Measurements from ENCODE around the gene ZNF765. TPM values are rescaled to one million over a fixed set of nuclear protein-coding genes. Genes with fewer than 3 reads are reported as not detected.
"Not testable (repeated sequence)": the region's sequence is repeated elsewhere in the genome, so short reads cannot be mapped to it uniquely, and the experiment has no call there.

ZNF765 gene
- total RNA-seq, 4 donors from 2014 or later, result 6.0 to 19.7 (median 7.7) TPM

DNA sequence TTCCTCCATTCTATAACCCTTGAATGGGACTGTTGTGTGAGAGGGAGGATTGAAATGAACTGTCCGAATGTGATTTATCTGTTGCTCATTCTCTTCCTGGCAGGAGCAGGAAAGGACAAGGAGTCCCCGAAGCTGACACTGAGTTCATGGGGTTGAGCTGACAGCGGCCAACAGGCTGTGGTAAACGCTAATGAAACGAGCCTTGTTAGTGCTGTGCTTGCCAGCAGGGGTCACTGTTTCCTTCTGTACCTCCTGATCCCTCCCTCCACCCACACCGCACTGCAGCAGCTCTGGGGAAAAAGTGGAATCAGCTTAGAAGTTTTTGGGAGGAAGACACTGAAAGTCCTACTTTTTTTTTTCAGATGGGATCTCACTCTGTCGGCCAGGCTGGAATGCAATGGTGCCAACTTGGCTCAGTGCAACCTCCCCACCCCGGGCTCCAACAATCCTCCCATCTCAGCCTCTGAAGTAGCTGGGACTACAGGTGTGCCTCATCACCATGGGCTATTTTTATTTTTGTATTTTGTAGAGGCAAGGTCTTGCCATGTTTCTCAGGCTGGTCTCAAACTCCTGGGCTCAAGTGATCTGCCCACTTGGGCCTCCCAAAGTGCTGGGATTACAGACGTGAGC lies 30.1 kb downstream of the ZNF765 start:
- peak; percentile 72 to 86 for DNase-seq (ENCODE audit: low spot score in 2 of 2)

DNA sequence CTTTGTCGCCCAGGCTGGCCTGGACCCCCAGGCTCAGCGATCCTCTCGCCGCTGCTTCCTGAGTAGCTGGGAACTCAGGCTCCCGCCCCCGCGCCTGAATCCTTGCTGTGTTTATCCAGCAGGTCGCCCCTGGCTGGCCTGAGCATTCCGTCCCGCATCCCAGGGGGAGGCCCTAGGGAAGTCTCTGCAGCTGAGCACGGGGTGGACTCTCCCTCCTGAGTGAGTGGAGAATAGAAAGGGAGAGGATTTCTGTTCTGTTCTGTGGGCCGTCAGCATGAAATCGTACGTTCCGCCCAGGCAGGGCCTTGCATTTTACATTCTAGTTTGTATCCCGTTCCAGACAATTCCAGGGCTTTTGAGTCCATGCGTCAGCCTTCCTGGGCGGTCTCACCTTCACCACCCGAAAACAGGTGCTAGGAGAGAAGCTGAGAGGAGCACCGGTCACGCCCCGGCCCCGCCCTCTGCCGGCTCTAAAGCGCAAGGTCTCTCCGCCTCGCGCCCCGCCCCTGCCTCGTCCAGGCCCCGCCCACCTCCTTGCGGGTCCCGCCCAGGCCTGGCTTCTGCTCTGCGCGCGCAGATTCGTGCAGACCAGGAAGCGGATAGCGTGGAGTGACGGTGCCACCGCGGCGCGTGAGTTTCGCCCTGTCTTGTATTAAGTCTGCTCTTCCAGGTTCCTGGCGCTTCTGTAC lies 36.6 kb downstream of the ZNF765 start, which contains the start of gene ZNF761:
Gene ZNF761 (plus strand): TSS at position 586 of the 689 bp plus-strand sequence. CDS start 15,285 bp downstream, outside the sequence.
- peak within 1 kb of the TSS; percentile 83 for H3K27ac ChIP-seq
- no peaks in the 10 kb centered on the region for H3K27me3 ChIP-seq
- DNase-seq (ENCODE audit: low spot score in 2 of 2), result peak; percentile 97 to 98
- no peaks in the 10 kb centered on the region for H3K9me3 ChIP-seq
- peaks cover 8% of the 10 kb centered on the region for H3K4me1 ChIP-seq
- WGBS, result 2% methylated on average over 19 of the region's 46 CpGs
- no peak for TF ChIP-seq POLR2AphosphoS5 (IDR thresholded peaks at IDR 0.05)
- TF ChIP-seq, protein P1, sequence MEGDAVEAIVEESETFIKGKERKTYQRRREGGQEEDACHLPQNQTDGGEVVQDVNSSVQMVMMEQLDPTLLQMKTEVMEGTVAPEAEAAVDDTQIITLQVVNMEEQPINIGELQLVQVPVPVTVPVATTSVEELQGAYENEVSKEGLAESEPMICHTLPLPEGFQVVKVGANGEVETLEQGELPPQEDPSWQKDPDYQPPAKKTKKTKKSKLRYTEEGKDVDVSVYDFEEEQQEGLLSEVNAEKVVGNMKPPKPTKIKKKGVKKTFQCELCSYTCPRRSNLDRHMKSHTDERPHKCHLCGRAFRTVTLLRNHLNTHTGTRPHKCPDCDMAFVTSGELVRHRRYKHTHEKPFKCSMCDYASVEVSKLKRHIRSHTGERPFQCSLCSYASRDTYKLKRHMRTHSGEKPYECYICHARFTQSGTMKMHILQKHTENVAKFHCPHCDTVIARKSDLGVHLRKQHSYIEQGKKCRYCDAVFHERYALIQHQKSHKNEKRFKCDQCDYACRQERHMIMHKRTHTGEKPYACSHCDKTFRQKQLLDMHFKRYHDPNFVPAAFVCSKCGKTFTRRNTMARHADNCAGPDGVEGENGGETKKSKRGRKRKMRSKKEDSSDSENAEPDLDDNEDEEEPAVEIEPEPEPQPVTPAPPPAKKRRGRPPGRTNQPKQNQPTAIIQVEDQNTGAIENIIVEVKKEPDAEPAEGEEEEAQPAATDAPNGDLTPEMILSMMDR (IDR thresholded peaks at IDR 0.05), result peak in 1 of 2 donors; percentile 35
- TF ChIP-seq POLR2A (IDR thresholded peaks at IDR 0.05), result peak in 1 of 2 donors; percentile 65
- H3K36me3 ChIP-seq, result peaks cover 3% of the 10 kb centered on the region
- H3K4me3 ChIP-seq, result peak within 1 kb of the TSS; percentile 76

More for the DNA sequence above, 30.1 kb downstream of the ZNF765 start:
- no peak overlapping the region for H3K27ac ChIP-seq
- H3K4me3 ChIP-seq, result no peak overlapping the region
- no peaks in the 10 kb centered on the region for H3K9me3 ChIP-seq
- peaks cover 3% of the 10 kb centered on the region for H3K4me1 ChIP-seq
- no peaks in the 10 kb centered on the region for H3K36me3 ChIP-seq
- H3K27me3 ChIP-seq, result no peaks in the 10 kb centered on the region
- WGBS, result 30% methylated on average over 9 of the region's 9 CpGs
- TF ChIP-seq POLR2AphosphoS5 (IDR thresholded peaks at IDR 0.05), result no peak
- TF ChIP-seq EP300 (IDR thresholded peaks at IDR 0.05), result no peak
- TF ChIP-seq, protein P1 (IDR thresholded peaks at IDR 0.05), result peak; percentile 38 to 57

DNA sequence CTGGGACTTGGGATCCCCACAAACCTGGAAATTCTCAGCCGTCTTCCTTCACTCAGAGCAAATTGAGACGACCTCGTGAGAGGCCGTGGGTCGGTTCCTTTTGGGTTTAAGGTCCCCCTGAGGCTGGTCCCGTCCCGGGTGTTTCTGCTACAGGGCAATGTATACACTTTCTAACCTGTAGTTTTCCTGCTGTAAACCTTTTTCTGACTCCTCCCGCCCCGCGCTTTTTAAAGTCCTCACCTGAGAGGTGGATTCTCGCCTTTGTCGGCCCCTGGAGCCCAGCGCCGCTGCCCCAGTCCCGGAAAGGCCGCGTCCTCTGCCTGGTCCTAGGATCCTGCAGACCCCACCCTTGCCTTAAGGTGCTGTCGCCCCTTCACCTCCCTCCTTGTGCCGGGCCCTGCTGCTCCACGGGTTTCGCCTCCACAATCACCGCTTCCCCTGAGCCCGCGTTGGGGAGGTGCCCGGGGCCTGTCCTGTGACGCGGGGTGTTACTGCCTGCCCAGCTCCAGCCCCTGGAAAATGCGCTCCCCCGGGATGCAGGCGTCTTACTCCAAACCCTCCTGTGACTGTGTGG lies 37.2 kb downstream of the ZNF765 start:
- peaks cover 6% of the 10 kb centered on the region for H3K36me3 ChIP-seq
- TF ChIP-seq POLR2A (IDR thresholded peaks at IDR 0.05) (peak in 1 of 2 donors; percentile 4), POLR2AphosphoS5 (IDR thresholded peaks at IDR 0.05) (no peak), EP300 (IDR thresholded peaks at IDR 0.05) (no peak)
- TF ChIP-seq, protein P1 (IDR thresholded peaks at IDR 0.05), result no peak
- peaks cover 8% of the 10 kb centered on the region for H3K4me1 ChIP-seq
- peak overlapping the region; percentile 76 for H3K4me3 ChIP-seq
- peak overlapping the region; percentile 83 for H3K27ac ChIP-seq
- DNase-seq (ENCODE audit: low spot score in 2 of 2), result peak; percentile 73 to 79
- H3K27me3 ChIP-seq, result no peaks in the 10 kb centered on the region
- WGBS, result under 1% methylated on average over 30 of the region's 30 CpGs
- H3K9me3 ChIP-seq, result no peaks in the 10 kb centered on the region

DNA sequence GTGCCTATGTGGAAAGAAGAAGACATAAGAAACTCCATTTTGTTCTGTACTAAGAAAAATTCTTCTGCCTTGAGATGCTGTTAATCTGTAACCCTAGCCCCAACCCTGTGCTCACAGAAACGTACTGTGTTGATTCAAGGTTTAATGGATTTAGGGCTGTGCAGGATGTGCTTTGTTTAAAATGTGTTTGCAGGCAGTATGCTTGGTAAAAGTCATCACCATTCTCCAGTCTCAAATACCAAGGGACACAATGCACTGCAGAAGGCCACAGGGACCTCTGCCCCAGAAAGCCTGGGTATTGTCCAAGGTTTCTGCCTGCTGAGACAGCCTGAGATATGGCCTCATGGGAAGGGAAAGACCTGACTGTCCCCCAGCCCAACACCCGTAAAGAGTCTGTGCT lies 48.9 kb downstream of the ZNF765 start:
- H3K4me3 ChIP-seq; H3K27ac ChIP-seq; H3K27me3 ChIP-seq; DNase-seq (ENCODE audit: low spot score in 2 of 2); H3K4me1 ChIP-seq: not testable (repeated sequence)
- H3K9me3 ChIP-seq, result peaks cover 26% of the 10 kb centered on the region
- 97% methylated on average over 2 of the region's 2 CpGs for WGBS
- peaks cover 78% of the 10 kb centered on the region for H3K36me3 ChIP-seq

DNA sequence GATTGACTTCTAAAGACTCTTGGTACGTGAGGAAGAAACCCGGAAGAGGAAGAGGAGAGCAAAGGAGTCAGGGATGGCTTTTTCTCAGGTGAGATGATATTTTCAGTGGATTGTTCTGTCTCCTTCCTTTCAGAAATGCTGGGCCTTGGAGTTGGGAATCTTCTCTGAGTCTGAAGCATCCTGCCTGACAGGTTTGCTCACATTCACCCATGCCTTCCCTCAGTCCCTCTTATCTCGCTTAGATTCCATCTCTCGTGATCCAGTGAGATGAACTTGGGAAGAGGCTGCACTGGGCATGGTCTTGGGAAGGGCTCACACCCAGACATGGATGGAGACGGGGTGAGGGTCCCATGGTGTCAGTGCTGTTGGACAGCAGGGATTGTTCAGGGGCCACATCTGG lies 52.2 kb downstream of the ZNF765 start:
- not testable (repeated sequence) for H3K27ac ChIP-seq; H3K27me3 ChIP-seq; H3K4me3 ChIP-seq; DNase-seq (ENCODE audit: low spot score in 2 of 2); H3K4me1 ChIP-seq
- peaks cover 85% of the 10 kb centered on the region for H3K36me3 ChIP-seq
- WGBS, result 87% methylated on average over 5 of the region's 5 CpGs
- peaks cover 33% of the 10 kb centered on the region for H3K9me3 ChIP-seq

DNA sequence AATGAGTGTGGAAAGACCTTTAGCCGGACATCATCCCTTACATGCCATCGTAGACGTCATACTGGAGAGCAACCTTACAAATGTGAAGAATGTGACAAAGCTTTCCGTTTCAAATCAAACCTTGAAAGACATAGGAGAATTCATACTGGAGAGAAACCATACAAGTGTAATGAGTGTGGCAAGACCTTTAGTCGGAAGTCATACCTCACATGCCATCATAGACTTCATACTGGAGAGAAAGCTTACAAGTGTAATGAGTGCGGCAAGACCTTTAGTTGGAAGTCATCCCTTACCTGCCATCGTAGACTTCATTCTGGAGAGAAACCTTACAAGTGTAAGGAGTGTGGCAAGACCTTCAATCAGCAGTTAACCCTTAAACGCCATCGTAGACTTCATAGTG lies 60.9 kb downstream of the ZNF765 start:
- no peak for TF ChIP-seq POLR2A (IDR thresholded peaks at IDR 0.05)
- no peak for TF ChIP-seq EP300 (IDR thresholded peaks at IDR 0.05)
- TF ChIP-seq, protein P1 (IDR thresholded peaks at IDR 0.05), result no peak
- no peak for TF ChIP-seq POLR2AphosphoS5 (IDR thresholded peaks at IDR 0.05)
- WGBS, result 95% methylated on average over 9 of the region's 9 CpGs

DNA sequence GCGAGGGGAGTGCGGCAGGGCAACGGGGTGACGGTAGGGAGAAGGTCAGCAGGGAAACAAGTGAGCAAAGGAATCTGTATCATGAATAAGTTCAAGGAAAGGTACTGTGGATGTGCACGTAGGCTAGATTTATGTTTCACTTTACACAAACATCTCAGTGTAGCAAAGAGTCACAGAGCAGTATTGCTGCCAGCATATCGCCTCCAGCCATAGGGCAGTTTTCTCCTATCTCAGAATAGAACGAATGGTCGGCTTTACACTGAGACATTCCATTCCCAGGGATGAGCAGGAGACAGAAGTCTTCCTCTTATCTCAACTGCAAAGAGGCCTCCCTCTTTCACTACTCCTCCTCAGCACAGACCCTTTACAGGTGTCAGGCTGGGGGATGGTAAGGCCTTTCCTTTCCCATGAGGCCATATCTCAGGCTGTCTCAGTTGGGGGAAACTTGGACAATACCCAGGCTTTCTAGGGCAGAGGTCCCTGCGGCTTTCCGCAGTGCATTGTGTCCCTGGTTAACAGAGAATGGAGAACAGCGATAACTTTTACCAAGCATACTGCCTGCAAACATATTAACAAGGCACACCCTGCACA lies 65.3 kb downstream of the ZNF765 start:
- not testable (repeated sequence) for H3K36me3 ChIP-seq; H3K27ac ChIP-seq; H3K27me3 ChIP-seq; DNase-seq (ENCODE audit: low spot score in 2 of 2); H3K4me3 ChIP-seq; H3K4me1 ChIP-seq
- 68% methylated on average over 11 of the region's 11 CpGs for WGBS
- peaks cover 32% of the 10 kb centered on the region for H3K9me3 ChIP-seq

More for the DNA sequence above, 60.9 kb downstream of the ZNF765 start:
- H3K9me3 ChIP-seq, result peaks cover 59% of the 10 kb centered on the region
- H3K4me1 ChIP-seq, result no peaks in the 10 kb centered on the region
- H3K36me3 ChIP-seq, result peaks cover 47% of the 10 kb centered on the region
- no peak for DNase-seq (ENCODE audit: low spot score in 2 of 2)
- no peak overlapping the region for H3K4me3 ChIP-seq
- no peak overlapping the region for H3K27ac ChIP-seq
- H3K27me3 ChIP-seq, result no peaks in the 10 kb centered on the region
